ENCODE data around the gene HIVEP1. TPM values are rescaled to one million over a fixed set of nuclear protein-coding genes. Genes with fewer than 3 reads are reported as not detected.

HIVEP1 gene
- total RNA-seq, 4 donors from 2014 or later: 17.5 to 29.0 (median 24.1) TPM

DNA sequence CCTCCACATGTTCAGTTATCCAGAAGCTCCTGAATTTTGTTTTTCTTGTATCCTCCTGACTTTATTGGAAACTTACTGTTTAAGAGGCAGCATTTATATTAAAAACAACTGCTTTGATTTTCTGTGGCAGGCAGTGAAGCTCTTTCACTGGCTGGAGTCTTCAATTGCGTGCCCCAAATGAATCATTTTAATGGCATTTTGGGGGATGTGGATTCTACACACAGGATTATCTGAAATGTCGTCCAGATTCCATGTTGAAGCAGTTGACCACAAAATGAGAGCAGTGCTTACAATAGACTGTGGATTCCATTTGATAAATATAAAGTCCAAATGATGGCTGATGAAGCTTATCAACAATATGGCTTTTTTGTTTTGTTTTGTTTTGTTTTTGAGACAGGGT, 41.0 kb upstream of the HIVEP1 start:
- TF ChIP-seq, protein P1, sequence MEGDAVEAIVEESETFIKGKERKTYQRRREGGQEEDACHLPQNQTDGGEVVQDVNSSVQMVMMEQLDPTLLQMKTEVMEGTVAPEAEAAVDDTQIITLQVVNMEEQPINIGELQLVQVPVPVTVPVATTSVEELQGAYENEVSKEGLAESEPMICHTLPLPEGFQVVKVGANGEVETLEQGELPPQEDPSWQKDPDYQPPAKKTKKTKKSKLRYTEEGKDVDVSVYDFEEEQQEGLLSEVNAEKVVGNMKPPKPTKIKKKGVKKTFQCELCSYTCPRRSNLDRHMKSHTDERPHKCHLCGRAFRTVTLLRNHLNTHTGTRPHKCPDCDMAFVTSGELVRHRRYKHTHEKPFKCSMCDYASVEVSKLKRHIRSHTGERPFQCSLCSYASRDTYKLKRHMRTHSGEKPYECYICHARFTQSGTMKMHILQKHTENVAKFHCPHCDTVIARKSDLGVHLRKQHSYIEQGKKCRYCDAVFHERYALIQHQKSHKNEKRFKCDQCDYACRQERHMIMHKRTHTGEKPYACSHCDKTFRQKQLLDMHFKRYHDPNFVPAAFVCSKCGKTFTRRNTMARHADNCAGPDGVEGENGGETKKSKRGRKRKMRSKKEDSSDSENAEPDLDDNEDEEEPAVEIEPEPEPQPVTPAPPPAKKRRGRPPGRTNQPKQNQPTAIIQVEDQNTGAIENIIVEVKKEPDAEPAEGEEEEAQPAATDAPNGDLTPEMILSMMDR (IDR thresholded peaks at IDR 0.05; ENCODE audit: low read depth): no peak

DNA sequence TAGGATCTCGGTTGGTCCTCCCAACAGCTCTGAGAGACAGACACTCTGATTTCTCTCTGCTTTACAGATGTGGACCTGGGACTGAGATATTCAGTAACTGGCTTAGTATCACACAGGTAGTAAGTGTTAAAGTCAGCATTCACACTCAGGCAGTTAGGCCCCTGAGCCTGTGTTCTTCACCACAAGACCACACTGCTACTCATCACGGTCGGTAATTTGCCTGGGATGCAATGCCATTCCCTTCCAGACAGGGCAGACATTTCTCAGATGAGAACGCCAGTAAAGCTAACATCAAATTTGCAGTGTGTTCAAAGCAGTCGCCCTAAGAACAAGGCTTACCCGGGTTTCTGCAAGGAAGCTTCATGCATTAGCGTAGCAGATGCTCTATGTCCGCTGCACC, 39.8 kb upstream of the HIVEP1 start:
- TF ChIP-seq, protein P1 (IDR thresholded peaks at IDR 0.05; ENCODE audit: low read depth): no peak

DNA sequence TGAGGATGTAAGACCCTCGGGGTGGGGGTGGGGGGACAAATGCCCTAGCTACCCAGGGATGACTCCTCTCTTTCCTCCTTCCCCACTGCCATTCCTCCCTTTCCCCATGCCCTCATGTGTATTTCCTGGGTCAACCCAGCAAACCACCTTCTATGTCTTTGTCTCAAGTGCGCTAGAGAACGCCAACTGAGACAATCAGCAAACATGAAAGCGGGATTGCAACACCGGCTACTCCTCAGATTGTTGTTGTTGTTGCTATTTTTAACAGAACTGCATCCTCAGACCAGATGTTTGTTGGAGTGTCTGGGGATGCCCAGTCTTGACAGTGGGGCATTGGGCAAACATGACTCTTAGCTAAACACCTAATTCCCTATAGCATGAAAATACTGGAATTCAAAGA, 39.3 kb upstream of the HIVEP1 start:
- TF ChIP-seq, protein P1 (IDR thresholded peaks at IDR 0.05; ENCODE audit: low read depth): no peak

DNA sequence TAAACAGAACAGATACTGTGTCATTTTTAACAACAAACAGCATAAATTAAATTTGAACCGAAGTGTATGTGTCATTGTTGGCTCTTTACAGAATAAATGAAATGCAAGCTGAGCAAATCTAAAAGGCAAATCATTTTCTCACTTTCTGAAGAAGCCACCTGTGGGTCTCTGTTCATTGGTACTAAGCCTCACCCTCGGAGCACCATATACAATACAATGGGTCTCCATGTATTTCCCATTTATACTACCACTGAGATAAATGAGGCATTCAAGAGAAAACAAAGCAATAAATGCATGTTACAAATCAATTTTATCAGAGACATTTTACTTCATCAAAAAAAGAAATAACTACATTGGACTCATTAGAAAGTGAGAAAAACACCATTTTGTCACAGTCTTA, 38.9 kb upstream of the HIVEP1 start:
- TF ChIP-seq, protein P1 (IDR thresholded peaks at IDR 0.05; ENCODE audit: low read depth): no peak

DNA sequence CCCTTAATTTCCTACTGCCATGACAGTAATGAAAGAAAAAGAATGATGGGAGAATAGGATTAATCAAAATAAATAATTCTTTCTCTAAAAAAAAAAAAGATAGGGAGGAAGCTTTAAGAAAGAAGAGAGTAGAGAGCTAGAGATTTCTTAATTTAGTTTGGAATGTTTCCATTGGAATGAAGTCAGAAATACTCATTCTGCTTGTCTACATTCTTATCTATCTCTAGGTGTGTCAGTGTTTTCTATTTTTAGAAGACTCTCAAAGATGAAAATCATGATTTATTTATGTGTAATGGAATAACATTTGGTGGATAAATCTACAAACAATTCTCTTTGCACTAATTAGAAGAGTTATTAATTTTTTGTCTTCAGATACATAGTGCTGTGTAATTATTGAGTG, 38.0 kb upstream of the HIVEP1 start:
- TF ChIP-seq, protein P1 (IDR thresholded peaks at IDR 0.05; ENCODE audit: low read depth): no peak

DNA sequence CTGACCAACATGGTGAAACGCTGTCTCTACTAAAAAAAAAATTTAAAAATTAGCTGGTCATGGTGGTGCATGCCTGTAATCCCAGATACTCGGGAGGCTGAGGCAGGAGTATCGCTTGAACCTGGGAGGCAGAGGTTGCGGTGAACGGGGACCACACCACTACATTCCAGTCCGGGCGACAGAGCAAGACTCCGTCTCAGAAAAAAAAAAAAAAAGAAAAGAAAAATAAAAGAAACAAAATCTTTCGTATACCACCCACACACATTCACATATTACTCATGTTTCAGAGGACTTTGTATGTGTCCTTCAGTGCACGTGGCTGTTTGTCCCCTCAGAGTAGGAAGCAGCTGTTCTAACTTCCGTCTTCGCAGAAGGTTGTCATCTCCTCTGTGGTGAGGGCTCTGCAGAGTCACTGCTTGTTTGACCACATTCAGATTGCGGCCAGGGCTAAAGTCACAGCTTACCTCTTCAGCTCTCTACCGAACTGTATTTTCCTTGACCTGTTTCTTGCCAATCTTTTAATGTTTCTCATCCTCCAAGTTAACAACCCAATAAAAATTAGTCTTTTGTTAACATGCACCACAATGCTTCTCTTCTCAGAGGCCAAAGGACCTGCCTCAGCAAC, 36.6 kb upstream of the HIVEP1 start:
- TF ChIP-seq, protein P1 (IDR thresholded peaks at IDR 0.05; ENCODE audit: low read depth): no peak

DNA sequence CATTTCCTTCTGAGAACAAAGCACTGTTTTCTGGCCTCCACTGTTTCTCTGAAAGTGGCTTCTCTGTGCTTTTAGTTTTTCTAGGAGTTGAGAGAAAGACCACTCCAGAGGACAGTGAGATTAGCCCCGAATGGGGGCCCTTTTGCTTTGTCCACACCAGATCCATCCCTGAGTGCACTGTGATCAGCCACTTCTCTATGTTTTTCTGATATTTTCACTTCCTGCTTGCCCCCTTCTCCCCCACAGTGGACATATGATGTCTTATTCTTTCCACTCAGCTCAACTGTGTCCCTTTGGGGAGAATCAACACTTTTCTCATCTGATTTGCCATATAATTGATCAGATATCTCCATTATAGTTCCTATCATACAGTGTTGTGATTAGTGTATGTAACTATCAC, 35.6 kb upstream of the HIVEP1 start:
- TF ChIP-seq, protein P1 (IDR thresholded peaks at IDR 0.05; ENCODE audit: low read depth): no peak
